ENCODE results near the gene GALNTL6.

The GALNTL6 gene

GRCh38 chr4:173074501-173074946 lies 1261.3 kb downstream of the GALNTL6 start:
- no peak for DNase-seq
- Mint-ChIP-seq H3K27me3 (ENCODE audit: low read depth, poor library complexity) (no peaks in the 10 kb centered on the region), H3K36me3 (ENCODE audit: low read depth) (no peaks in the 10 kb centered on the region), H3K4me1 (peaks cover 11% of the 10 kb centered on the region), H3K9me3 (peaks cover 22% of the 10 kb centered on the region), H3K4me3 (no peak overlapping the region), H3K27ac (no peak overlapping the region)
- no peak for TF ChIP-seq CTCF (IDR thresholded peaks at IDR 0.05)

- H3K4me3 Mint-ChIP-seq = no peak overlapping the region
- no peak for TF ChIP-seq CTCF (IDR thresholded peaks at IDR 0.05)
These were observed 1263.9 kb downstream of the GALNTL6 start for GRCh38 chr4:173076903-173077634.

GRCh38 chr4:173088144-173088543 lies 1274.9 kb downstream of the GALNTL6 start:
- H3K27ac Mint-ChIP-seq = no peak overlapping the region
- H3K36me3 Mint-ChIP-seq (ENCODE audit: low read depth) = no peaks in the 10 kb centered on the region
- H3K9me3 Mint-ChIP-seq = peaks cover 9% of the 10 kb centered on the region
- DNase-seq = no peak
- no peak for TF ChIP-seq CTCF (IDR thresholded peaks at IDR 0.05)
- no peaks in the 10 kb centered on the region for H3K4me1 Mint-ChIP-seq
- H3K27me3 Mint-ChIP-seq (ENCODE audit: low read depth, poor library complexity) = peaks cover 6% of the 10 kb centered on the region
- no peak overlapping the region for H3K4me3 Mint-ChIP-seq

More at GRCh38 chr4:173076903-173077634, 1263.9 kb downstream of the GALNTL6 start:
- H3K27me3 Mint-ChIP-seq (ENCODE audit: low read depth, poor library complexity) = no peaks in the 10 kb centered on the region
- peaks cover 11% of the 10 kb centered on the region for H3K4me1 Mint-ChIP-seq
- peaks cover 29% of the 10 kb centered on the region for H3K9me3 Mint-ChIP-seq
- H3K36me3 Mint-ChIP-seq (ENCODE audit: low read depth) = no peaks in the 10 kb centered on the region
- no peak for DNase-seq
- no peak overlapping the region for H3K27ac Mint-ChIP-seq
